Vagina (tissue), 2 donors: ENCODE measurements around the gene FES. TPM values are rescaled to one million over a fixed set of nuclear protein-coding genes. Genes with fewer than 3 reads are reported as not detected.

Experiments used
- DNase-seq, 2 donors: peaks; one replicate each; pipeline ENCODE4 v3.0.0-alpha.2; 2017; ENCODE audit errors: extremely low spot score in 2 of 2
- H3K27ac ChIP-seq: fragments of 200-600 bp; sonication (generic); one replicate; pipeline ENCODE4 v1.5.1; 2019
- H3K27me3 ChIP-seq: fragments of 200-600 bp; sonication (generic); one replicate; pipeline ENCODE4 v1.5.1; 2019
- H3K36me3 ChIP-seq, 2 donors: fragments of 200-600 bp; sonication (generic); one replicate each; pipeline ENCODE4 v1.5.1; 2017 to 2019
- H3K4me1 ChIP-seq: fragments of 200-600 bp; sonication (generic); one replicate; pipeline ENCODE4 v1.5.1; 2019
- H3K4me3 ChIP-seq, 2 donors: fragments of 200-600 bp; sonication (generic); 1 replicate in 1 of 2; 2 replicates in 1 of 2; pipeline ENCODE4 v1.5.1; 2016 to 2019
- H3K9me3 ChIP-seq: fragments of 200-600 bp; sonication (generic); one replicate; pipeline ENCODE4 v1.5.1; 2019
- CTCF ChIP-seq, 3 experiments: fragments of 450-650 bp in 2 of 3; fragments of 200-600 bp in 1 of 3; sonication (generic) in 1 of 3; IDR thresholded peaks; one replicate each; pipeline ENCODE4 v1.5.1; 2017 to 2019; ENCODE audit warnings: antibody characterized with exemption in 3 of 3, mild to moderate bottlenecking in 2 of 3, moderate library complexity in 2 of 3
- POLR2A ChIP-seq, 2 donors: fragments of 450-650 bp; IDR thresholded peaks; one replicate each; pipeline ENCODE4 v1.6.1; 2017; ENCODE audit warnings: antibody characterized with exemption in 2 of 2, mild to moderate bottlenecking in 2 of 2, moderate library complexity in 2 of 2
- POLR2AphosphoS5 ChIP-seq, 2 donors: sonication (generic); formaldehyde crosslinking; IDR thresholded peaks; one replicate each; pipeline ENCODE4 v1.9.0; 2017; ENCODE audit warnings: antibody characterized with exemption in 2 of 2, mild to moderate bottlenecking in 2 of 2, low read depth in 1 of 2; ENCODE audit not compliant: insufficient read depth in 1 of 2
- intact Hi-C: fragments of 100-400 bp; cut with DNase I; formaldehyde crosslinking; loops from one replicate; pipeline ENCODE4 v1.15.1; 2023
- total RNA-seq: library from RNA; depleted of rRNA; stranded (reverse); fragments of >200 nt; gene quantifications from one replicate; pipeline ENCODE4 v1.2.3, GENCODE V29; 2016

FES gene
- total RNA-seq, 1 donor from 2014 or later, result 47.4 TPM

GRCh38 chr15:90869140-90869541 is 15.2 kb upstream of the FES start:
- DNase-seq, result no peak
- peaks cover 53% of the 10 kb centered on the region for H3K4me1 ChIP-seq
- no peak for TF ChIP-seq CTCF (IDR thresholded peaks at IDR 0.05)
- TF ChIP-seq POLR2AphosphoS5 (IDR thresholded peaks at IDR 0.05; ENCODE audit: insufficient read depth in 1 of 2, low read depth in 1 of 2), result no peak
- TF ChIP-seq POLR2A (IDR thresholded peaks at IDR 0.05), result no peak
- H3K27ac ChIP-seq, result peak overlapping the region; percentile 89
- no peaks in the 10 kb centered on the region for H3K36me3 ChIP-seq
- H3K27me3 ChIP-seq, result no peaks in the 10 kb centered on the region
- no peaks in the 10 kb centered on the region for H3K9me3 ChIP-seq
- intact Hi-C loops, result no loop called here
- no peak overlapping the region for H3K4me3 ChIP-seq

- intact Hi-C loops, result no loop called here
- TF ChIP-seq POLR2AphosphoS5 (IDR thresholded peaks at IDR 0.05; ENCODE audit: insufficient read depth in 1 of 2, low read depth in 1 of 2), result peak; percentile 51 to 86
- TF ChIP-seq CTCF (IDR thresholded peaks at IDR 0.05), result no peak
- Histone ChIP-seq H3K4me3 (peak overlapping the region in 1 of 2 donors; percentile 81), H3K27ac (peak overlapping the region; percentile 89), H3K27me3 (no peaks in the 10 kb centered on the region), H3K36me3 (no peaks in the 10 kb centered on the region), H3K4me1 (peaks cover 57% of the 10 kb centered on the region), H3K9me3 (no peaks in the 10 kb centered on the region)
- no peak for DNase-seq
Measured at GRCh38 chr15:90869601-90870353, 14.5 kb upstream of the FES start.

GRCh38 chr15:90870354-90871138 is 13.8 kb upstream of the FES start:
- H3K4me3 ChIP-seq, result peak overlapping the region; percentile 74 to 81
- no peaks in the 10 kb centered on the region for H3K27me3 ChIP-seq
- peaks cover 57% of the 10 kb centered on the region for H3K4me1 ChIP-seq
- intact Hi-C loops, result no loop called here
- TF ChIP-seq POLR2AphosphoS5 (IDR thresholded peaks at IDR 0.05; ENCODE audit: insufficient read depth in 1 of 2, low read depth in 1 of 2), result no peak
- no peak for DNase-seq
- H3K27ac ChIP-seq, result peak overlapping the region; percentile 89
- H3K9me3 ChIP-seq, result no peaks in the 10 kb centered on the region
- no peaks in the 10 kb centered on the region for H3K36me3 ChIP-seq

- intact Hi-C loops, result no loop called here
- TF ChIP-seq POLR2AphosphoS5 (IDR thresholded peaks at IDR 0.05; ENCODE audit: insufficient read depth in 1 of 2, low read depth in 1 of 2) (peak in 1 of 2 donors; percentile 37), CTCF (IDR thresholded peaks at IDR 0.05) (no peak)
- peaks cover 57% of the 10 kb centered on the region for H3K4me1 ChIP-seq
Measured at GRCh38 chr15:90871139-90871715, 13.1 kb upstream of the FES start.

GRCh38 chr15:90871716-90872485 is 12.4 kb upstream of the FES start:
- TF ChIP-seq POLR2AphosphoS5 (IDR thresholded peaks at IDR 0.05; ENCODE audit: insufficient read depth in 1 of 2, low read depth in 1 of 2) (no peak), POLR2A (IDR thresholded peaks at IDR 0.05) (no peak)
- no peak for DNase-seq
- H3K4me3 ChIP-seq, result peak overlapping the region; percentile 74 to 81
- H3K27me3 ChIP-seq, result no peaks in the 10 kb centered on the region
- intact Hi-C loops, result no loop called here
- H3K36me3 ChIP-seq, result peaks cover 0 to 14% of the 10 kb centered on the region in 2 donors
- H3K9me3 ChIP-seq, result no peaks in the 10 kb centered on the region
- peak overlapping the region; percentile 89 for H3K27ac ChIP-seq
- peaks cover 57% of the 10 kb centered on the region for H3K4me1 ChIP-seq

More at GRCh38 chr15:90871139-90871715, 13.1 kb upstream of the FES start:
- peak overlapping the region; percentile 89 for H3K27ac ChIP-seq
- no peaks in the 10 kb centered on the region for H3K9me3 ChIP-seq
- peak overlapping the region; percentile 74 to 81 for H3K4me3 ChIP-seq
- peaks cover 0 to 7% of the 10 kb centered on the region in 2 donors for H3K36me3 ChIP-seq
- no peak for DNase-seq
- H3K27me3 ChIP-seq, result no peaks in the 10 kb centered on the region
